ENCODE measurements around the gene SLC25A3. TPM values are rescaled to one million over a fixed set of nuclear protein-coding genes. Genes with fewer than 3 reads are reported as not detected.
"Not testable (repeated sequence)": the region's sequence is repeated elsewhere in the genome, so short reads cannot be mapped to it uniquely, and the experiment has no call there.

Gene SLC25A3
- total RNA-seq, 1 experiment from 2014 or later, result 586 TPM

DNA sequence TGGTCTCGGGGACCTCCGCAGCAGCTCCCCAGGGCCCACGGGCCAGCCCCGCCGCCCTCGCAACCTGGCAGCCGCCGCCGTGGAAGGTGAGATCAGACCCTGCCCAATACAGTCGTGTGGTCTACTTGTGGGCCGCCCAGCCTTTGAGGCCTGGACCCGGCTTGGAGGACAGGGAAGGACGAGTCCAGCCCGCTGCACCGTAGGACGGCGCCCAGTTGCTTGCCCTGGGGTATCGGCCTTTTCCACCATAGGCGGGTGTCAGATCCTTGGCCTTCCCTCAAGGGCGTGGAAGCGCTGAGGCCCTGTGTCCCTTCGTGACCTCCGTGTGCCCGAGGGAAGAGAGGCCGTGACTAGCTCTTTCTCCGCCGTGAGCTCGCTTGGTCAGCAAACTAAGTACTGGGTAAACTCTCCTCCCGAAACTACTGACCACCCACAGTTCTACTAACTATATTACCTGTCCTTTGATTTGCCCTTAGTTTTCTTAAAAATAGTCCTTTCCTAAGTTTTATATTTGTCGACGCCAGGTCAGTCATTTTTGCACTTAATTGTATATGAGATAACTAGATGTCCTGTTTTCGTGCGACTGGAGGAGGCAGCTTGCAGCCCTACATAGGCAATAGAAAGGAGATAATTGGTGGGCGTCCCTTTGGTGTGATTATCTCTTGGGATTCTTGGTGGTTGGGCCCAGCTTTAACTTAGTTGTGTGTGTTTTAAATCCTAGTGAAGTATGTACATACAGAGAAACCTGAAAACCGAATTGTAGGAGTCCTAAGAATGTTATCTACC lies 757 bp downstream of the SLC25A3 start:
- DNase-seq (ENCODE audit: low spot score), result peak; percentile 25

DNA sequence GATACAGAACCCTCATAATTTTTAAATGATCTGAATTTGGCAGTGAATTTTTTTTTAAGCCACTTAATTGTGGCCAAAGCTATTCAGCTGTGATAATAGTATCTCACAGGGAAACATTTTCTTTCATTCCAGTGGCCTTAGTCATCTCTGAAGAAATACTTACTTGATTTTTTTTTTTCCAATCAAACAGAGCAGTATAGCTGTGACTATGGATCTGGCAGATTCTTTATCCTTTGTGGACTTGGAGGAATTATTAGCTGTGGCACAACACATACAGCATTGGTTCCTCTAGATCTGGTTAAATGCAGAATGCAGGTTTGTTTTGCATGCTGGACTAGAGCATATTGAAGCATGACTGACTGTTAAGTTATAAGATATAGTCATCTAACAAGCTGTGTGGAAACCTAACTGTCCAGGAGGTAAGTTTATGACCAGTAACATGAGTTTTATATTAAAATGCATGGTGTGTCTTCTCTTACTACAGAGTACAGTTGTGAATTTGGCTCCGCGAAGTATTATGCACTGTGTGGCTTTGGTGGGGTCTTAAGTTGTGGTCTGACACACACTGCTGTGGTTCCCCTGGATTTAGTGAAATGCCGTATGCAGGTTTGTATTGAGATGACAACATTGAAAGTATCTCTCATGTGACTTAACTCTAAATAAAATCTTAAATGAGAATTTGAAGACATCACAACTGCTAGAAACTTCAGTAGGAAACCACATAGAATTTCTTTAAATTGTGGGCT lies 1.9 kb downstream of the SLC25A3 start:
- DNase-seq (ENCODE audit: low spot score), result no peak

DNA sequence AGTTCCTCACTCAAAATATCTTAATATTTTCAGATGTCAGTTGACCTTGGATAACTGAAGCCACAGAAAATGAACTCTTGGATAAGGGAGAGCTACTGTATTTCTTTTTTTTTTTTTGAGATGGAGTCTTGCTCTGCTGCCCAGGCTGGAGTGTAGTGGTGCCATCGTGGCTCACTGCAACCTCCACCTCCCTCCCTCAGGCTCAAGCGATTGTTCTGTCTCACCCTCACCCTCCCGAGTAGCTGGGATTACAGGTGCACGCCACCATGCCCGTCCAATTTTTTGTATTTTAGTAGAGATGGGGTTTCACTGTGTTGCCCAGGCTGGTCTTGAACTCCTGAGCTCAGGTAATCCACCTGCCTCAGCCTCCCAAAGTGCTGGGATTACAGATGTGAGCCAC lies 3.8 kb downstream of the SLC25A3 start:
- DNase-seq (ENCODE audit: low spot score), result not testable (repeated sequence)

DNA sequence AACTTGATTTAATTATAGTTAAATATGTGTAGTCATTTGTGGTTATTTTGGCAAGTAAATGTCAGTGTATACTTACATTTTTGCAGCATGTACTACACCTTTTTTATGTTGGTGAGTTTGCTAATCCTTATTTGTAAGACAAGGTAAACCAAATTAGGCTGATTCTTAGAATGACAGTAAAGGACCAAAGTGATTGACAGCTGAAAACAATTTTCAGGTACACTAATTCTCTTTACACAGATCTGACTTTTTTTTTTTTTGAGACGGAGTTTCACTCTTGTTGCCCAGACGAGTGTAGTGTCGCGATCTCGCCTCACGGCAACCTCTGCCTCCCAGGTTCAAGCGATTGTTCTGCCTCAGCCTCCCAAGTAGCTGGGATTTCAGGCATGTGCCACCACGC lies 8.4 kb downstream of the SLC25A3 start:
- DNase-seq (ENCODE audit: low spot score), result no peak

DNA sequence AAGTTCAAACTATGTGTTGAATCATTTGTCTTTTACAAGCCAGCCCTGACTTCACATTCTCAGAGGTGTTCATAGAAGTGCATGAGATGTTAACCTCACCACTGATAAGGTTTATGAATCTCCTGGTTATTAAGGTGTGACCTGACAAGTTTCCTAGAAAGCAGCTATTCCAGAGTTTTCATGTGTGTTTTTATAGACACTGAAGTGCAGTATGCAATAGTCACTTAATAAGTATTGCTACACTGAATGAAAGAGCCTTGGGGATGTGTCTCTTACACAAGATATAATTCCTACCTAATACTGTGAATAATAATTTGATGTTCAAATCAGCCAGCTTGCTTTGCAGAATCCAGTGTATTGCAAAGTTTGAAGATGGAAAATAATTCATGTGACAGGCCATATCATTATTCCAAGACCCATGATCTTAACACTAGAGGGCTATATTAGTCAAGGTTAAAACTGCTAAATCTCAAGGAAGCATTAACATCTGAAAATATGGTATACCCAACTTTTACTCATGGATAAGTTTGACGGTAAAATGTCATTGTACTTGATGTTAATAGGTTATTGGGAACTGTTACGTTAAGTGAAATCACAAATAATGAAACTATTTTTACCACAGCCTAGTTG lies 13.0 kb downstream of the SLC25A3 start:
- DNase-seq (ENCODE audit: low spot score), result no peak

DNA sequence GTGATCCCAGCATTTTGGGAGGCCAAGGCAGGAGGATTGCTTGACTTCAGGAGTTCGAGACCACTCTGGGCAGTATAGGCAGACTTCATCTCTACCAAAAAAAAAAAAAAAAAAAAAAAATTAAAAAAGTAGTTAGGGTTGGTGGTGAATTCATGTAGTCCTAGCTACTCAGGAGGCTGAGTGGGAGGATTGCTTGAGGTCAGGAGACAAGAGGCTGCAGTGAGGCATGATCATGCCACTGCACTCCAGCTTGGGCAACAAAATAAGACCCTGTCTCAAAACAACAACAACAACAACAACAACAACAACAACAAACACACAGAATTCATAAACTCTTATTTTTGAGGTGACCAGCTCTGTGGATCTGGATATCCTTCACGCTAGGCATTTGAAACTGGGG lies 17.1 kb downstream of the SLC25A3 start:
- DNase-seq (ENCODE audit: low spot score), result no peak

DNA sequence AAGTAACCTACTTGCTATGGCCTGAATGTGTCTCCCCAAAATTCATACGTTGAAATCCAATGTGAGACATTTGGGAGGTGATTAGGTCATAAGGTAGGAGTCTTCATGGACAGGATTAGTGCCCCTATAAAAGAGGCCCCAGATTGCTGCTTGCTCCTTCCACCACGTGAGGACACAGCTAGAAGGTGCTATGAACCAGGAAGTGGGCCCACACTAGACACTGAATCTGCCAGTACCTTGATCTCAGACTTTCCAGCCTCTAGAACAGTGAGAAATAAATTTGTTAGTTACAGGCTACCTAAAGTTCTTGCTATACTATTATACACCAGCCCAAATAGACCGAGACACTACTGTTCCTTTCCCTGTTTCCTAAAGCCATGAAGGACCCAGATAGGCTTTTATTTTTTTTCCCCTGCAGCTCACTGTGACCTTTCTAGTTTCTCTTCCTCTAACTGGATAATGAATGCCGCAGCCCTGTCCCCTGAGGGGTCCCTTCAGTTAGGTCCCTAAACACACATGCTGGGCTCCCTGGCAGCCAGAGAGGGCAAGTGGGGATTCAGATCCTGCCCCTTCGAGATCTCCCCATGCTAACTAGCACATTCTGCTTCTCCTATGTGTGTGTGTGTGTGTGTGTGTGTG lies 19.3 kb downstream of the SLC25A3 start:
- DNase-seq (ENCODE audit: low spot score), result no peak

DNA sequence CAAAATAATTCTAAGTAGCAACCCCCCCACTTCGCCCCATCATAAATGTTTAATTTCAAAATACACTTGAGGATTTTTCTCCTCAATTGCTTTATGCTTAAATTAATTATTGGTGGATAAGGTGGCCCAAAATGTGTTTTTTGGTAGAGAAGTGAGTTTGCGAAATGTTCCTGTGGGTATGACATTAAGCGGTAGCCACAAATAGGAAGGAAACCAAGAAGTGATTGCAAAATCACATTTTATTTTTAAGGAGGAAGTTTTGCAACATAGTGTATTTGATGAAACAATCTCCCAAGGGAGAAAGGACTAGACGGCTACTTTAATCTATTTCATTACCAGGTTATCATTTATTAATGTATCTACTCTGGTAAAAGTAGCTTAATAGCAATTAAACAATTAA lies 25.5 kb downstream of the SLC25A3 start:
- no peak for DNase-seq (ENCODE audit: low spot score)

DNA sequence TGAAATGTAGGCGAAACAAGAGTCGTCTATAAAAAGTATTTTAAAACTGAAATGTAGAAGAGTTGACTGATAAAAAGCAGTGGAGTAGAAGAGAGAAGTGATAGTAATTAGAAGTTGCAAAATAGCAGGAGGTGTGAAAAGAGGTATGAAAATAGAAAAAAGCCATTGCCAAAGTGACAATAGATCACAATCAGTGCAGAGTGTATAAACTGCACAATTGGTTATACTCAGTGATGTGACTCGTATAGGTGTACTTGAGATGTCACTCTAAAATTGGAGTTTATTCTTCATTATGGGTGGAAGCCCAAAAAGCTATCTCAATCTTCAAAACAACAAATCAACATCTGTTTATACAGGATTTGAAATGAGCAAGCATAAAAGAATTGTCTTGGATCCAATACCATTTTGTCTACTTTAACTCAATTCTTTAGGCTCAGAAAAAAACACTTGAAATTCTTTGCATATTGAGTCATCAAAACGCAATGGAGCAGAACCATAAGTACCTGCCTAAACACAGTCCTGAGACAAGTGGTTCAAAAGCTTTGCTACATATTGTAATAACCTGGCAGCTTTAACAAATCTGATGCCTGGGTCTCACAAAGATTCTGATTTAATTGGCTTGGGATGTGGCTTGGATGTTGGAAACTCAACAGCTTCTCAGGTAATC lies 42.3 kb downstream of the SLC25A3 start:
- DNase-seq (ENCODE audit: low spot score), result no peak

DNA sequence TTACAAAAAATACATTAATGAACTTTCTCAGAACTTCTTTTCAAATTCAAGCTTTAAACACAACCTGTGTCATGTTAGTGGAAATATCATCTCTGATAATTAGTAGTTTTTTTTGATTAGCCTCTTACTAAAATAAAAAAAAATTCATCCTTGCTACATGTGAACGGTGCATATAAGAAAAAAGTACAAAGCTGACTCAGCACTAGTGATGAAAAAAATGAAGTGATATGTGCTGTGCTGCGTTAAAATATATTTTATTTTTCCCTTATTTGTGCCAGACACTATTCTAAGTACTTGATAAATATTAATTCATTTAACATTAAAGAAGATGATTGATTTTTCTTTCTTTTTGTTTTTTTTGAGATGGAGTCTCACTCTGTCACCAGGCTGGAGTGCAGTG lies 43.6 kb downstream of the SLC25A3 start:
- DNase-seq (ENCODE audit: low spot score), result no peak

DNA sequence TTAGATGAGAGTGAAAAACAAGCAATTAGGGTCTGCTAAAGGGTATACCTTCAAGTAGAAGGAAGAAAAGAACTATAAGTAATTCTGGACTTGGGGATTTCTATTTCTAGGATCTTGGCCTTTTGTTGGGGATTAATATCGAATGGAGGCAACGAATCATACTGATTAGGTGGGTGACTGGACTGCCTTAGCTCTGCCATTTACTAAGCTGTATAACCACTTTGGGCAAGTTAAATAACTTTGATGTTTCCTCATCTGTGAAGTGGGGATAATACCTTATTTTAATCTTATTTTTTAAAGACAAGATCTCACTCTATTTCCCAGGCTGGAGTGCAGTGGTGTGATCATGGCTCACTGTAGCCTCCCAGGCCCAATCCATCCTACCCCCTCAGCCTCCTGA lies 44.5 kb downstream of the SLC25A3 start:
- DNase-seq (ENCODE audit: low spot score), result no peak

DNA sequence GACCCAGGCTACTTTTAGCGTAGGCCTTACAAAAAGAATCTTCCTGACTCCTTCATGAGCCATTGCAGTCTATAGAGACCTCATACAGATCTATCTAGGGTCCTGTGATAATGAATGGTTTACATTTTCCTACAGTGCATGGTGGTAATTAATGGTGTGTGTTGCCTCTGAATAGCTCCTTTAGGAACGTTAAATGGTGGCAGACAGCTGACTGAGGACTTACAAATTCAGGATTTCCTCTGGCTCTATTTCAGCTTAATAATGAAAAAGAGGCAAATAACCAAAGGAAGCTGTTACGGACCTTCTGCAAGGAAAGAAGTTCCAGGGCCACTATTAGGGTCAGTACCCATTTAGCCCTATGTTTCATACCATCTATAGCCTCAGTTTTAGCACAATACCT lies 46.0 kb downstream of the SLC25A3 start:
- no peak for DNase-seq (ENCODE audit: low spot score)

DNA sequence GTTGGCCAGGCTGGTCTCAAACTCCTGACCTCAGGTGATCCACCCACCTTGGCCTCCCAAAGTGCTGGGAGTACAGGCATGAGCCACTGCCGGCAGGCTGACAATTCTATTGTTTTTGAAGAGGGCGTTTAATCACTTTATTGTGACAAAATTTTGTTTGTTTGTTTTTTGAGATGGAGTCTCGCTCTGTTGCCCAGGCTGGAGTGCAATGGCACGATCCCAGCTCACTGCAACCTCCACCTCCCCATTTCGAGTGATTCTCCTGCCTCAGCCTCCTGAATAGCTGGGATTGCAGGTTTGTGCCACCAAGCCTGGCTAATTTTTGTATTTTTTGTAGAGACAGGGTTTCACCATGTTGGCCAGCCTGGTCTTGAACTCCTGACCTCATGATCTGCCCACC lies 49.3 kb downstream of the SLC25A3 start:
- not testable (repeated sequence) for DNase-seq (ENCODE audit: low spot score)

DNA sequence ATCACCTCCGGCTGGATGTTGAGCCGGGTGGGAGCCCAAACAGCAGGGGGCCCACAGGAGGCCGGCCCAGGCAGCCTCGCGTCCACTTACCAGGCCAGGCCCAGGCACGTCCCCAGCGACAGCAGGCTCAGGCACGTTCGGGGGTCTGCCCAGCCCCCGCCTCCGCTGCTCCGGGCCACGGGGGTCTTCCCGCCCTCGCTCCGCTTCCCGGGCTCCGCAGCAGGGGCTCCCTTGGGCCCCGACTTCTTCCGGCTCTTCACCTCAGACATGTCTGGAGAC lies 50.9 kb downstream of the SLC25A3 start:
- DNase-seq (ENCODE audit: low spot score), result no peak

DNA sequence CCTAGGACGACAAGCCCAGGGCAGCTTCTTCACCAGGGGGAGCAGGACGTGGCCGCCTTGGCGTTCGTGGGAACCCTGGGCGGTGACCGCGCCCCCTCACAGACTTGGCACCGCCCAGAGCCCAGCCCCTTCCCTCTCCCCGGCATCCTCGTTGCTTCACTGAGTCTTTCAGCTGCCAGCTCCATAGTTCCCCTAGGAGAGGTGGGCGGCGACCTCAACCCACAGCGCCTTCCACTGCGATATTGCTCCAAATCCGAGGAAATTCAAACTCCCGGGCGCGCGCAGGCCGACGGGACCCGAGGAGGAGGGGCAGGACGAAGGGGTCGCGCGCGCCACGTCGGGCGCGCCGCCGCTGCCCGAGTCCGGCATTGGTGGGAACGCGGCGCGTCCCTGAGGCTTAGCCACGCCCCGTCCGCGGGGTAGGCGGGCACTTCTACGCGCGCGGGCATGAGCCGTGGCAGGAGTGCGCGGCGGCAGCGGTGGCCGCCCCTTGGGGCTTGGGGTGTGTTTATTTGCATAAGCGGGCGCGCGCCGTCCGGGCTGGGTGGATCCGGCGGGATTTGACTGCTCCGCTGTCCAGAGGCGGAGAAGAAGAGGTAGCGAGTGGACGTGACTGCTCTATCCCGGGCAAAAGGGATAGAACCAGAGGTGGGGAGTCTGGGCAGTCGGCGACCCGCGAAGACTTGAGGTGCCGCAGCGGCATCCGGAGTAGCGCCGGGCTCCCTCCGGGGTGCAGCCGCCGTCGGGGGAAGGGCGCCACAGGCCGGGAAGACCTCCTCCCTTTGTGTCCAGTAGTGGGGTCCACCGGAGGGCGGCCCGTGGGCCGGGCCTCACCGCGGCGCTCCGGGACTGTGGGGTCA lies 51.5 kb downstream of the SLC25A3 start, which contains the start of the genes APAF1 and IKBIP:
TSS of gene APAF1 (plus strand) at position 579 of the 860 bp plus-strand sequence. CDS start 3,070 bp downstream, outside the sequence.
TSS of gene IKBIP (minus strand) at position 77 of the 860 bp plus-strand sequence. CDS start 87 bp downstream, outside the sequence.
- peak; percentile 97 for DNase-seq (ENCODE audit: low spot score)

DNA sequence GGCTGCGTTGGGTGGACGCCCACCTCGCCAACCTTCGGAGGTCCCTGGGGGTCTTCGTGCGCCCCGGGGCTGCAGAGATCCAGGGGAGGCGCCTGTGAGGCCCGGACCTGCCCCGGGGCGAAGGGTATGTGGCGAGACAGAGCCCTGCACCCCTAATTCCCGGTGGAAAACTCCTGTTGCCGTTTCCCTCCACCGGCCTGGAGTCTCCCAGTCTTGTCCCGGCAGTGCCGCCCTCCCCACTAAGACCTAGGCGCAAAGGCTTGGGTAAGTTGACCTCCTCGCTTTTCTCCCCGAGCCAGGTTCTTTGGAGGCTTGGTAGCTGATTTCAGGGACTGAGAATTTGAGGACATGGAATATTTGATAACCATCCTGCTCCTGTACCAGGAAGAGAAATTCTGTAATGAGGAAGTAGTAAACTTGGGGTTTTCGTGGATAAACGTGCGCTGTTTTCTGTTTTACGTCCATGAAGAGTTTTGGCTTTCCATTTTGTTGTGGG lies 52.1 kb downstream of the SLC25A3 start:
- peak; percentile 47 for DNase-seq (ENCODE audit: low spot score)

DNA sequence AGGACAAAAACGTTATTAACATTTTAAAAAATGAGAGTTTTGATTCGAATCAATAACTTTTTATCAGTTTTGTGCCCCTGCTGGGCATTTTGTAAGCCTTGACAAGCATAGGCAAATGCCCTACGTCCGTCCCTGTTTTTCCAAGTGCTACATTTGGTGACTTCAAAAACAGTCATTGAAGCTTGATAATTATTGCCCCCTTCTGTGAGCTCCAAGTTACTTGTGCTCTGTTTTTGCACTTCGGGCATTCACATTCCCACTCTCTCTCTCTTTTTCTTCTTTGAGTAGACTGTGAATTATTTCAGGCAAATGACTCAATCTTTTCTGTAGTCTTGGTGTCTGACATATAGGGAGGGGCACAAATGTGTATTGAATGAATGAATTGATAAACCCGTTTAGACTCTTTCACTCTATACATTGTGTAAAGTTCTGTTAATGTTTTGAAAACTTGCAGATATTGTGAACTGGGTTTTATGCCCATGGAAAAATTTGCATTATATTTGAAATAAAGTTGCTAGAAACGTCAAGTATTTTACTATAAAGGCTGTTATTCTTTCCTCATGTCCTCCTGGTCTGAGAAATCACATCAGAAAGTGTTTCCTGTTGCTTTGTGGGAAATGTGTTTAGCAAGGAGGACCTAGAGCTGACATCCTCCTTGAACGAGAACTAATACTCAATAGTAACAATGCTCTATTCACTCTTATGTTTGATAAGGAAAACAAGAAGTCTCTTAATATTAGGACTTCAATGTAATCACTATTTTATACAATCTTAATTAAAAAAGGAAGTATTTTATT lies 53.0 kb downstream of the SLC25A3 start:
- DNase-seq (ENCODE audit: low spot score), result peak; percentile 44

DNA sequence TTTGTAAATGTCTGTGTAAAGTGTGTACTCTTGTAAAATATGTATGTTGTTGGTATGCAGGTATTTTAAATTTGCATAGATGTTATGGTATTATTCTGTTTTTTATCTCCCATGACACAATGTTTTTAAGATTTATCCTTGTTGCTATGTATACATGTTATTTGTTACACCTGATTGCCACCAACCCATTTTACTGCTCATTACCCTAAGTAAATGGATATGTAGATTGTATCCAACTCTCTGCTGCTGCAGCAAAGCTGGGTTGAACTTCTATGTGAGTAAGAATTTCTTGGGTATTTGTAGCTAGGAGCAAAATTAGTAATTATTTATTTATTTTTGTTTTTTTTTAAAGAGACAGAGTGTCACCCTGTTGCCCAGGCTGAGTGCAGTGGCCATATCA lies 57.8 kb downstream of the SLC25A3 start:
- DNase-seq (ENCODE audit: low spot score), result no peak

DNA sequence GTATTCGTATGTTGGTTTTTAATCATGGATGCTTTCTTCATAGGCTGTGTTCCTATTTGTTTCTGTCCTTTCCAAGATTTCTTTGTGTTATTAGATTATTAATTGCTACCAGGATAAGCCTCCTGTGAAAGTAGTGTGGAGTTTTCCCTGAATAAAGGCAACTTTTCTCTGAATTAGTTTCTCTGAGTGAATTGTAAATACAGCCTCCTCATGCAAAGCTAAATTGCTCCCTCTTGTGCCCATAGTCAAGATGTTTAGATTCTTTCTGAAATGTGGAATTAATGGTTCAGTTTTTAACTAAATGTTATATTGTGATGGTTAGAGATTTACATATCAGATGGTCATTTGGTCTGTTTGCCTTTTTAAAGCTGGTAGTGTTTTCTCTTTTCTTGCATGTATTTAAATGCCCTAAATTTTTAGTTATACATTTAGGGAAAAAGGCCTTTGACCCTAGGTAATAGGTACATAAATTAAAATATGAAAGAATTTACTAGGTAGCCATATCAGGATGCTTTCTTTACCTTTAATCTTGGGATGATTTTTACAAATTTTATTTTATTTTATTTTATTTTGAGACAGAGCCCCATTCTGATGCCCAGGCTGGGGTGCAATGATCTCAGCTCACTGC lies 60.5 kb downstream of the SLC25A3 start:
- peak; percentile 74 for DNase-seq (ENCODE audit: low spot score)
